ENCODE data around the gene C12orf50. TPM values are rescaled to one million over a fixed set of nuclear protein-coding genes. Genes with fewer than 3 reads are reported as not detected.

C12orf50 gene
- total and polyA plus RNA-seq, 2 of the 8 experiments (the other 6 are each of a cell fraction or from before 2014, with no cell fraction given): not detected

GRCh38 chr12:88067301-88067700, 38.1 kb upstream of the C12orf50 start:
- CTCF ChIA-PET (ENCODE audit: partially characterized antibody): interaction anchor here (0.7 to 1.4 kb wide), 2 partner anchors 15 to 257 kb away, joined by 3 read pairs; no protein-coding TSS in a partner anchor
- H3K4me2 ChIP-seq (ENCODE audit: insufficient read depth in 1 of 2, low read depth in 2 of 2, low read length in 2 of 2): no peak overlapping the region
- FAIRE-seq (no peak), DNase-seq (ENCODE audit: low read depth in 1 of 2, low spot score in 2 of 2) (no peak)
- no peak overlapping the region for H2BK15ac ChIP-seq (ENCODE audit: low read length)
- no peak overlapping the region for H2BK12ac ChIP-seq (ENCODE audit: low read depth, low read length)
- H3K9ac ChIP-seq (replicated peaks in 1 of 4; ENCODE audit: extremely low read depth in 1 of 4, low read depth in 3 of 4, low read length in 3 of 4): no peak overlapping the region
- no peaks in the 10 kb centered on the region for H3K79me2 ChIP-seq (ENCODE audit: control insufficient read depth in 1 of 2, insufficient read depth in 2 of 2, low read length in 2 of 2)
- H3K56ac ChIP-seq (replicated peaks; ENCODE audit: insufficient read length, low read depth, low read length): no peak overlapping the region
- H3K27me3 ChIP-seq (replicated peaks in 1 of 4; ENCODE audit: control insufficient read depth in 3 of 4, extremely low read depth in 1 of 4, insufficient read depth in 3 of 4, low read length in 3 of 4): no peaks in the 10 kb centered on the region
- H3K4me3 ChIP-seq (ENCODE audit: extremely low read depth in 1 of 4, insufficient read depth in 2 of 4, low read depth in 3 of 4, low read length in 4 of 4): no peak overlapping the region
- TF ChIP-seq RBBP5 (IDR thresholded peaks at IDR 0.05; ENCODE audit: borderline replicate concordance, low read depth, low read length): no peak
- H2BK120ac ChIP-seq (replicated peaks; ENCODE audit: low read depth, low read length): no peak overlapping the region
- H3K27ac ChIP-seq (ENCODE audit: low read depth, low read length): no peak overlapping the region
- no peaks in the 10 kb centered on the region for H3K79me1 ChIP-seq (ENCODE audit: low read depth, low read length)
- no peaks in the 10 kb centered on the region for H3K9me3 ChIP-seq (ENCODE audit: insufficient read depth in 2 of 2, low read depth in 1 of 2, low read length in 1 of 2)
- H2BK5ac ChIP-seq (ENCODE audit: low read depth, low read length): no peak overlapping the region
- H3K23me2 ChIP-seq (ENCODE audit: low read depth, low read length): no peaks in the 10 kb centered on the region
- no peak overlapping the region for H3K23ac ChIP-seq (ENCODE audit: insufficient read length)
- H4K8ac ChIP-seq (ENCODE audit: extremely low read depth, insufficient read depth, low read length): no peak overlapping the region
- H3K4me1 ChIP-seq (replicated peaks in 1 of 4; ENCODE audit: control insufficient read depth in 3 of 4, insufficient read depth in 4 of 4, low read length in 3 of 4): no peaks in the 10 kb centered on the region
- H3K14ac ChIP-seq (ENCODE audit: insufficient read length): no peak overlapping the region
- H4K5ac ChIP-seq (ENCODE audit: insufficient read length, low read depth, low read length): no peak overlapping the region
- H3K18ac ChIP-seq (ENCODE audit: extremely low read depth, low read length): no peak overlapping the region
- no peak overlapping the region for H4K91ac ChIP-seq (replicated peaks; ENCODE audit: insufficient read length, low read length)
- 93% methylated on average over 9 of the region's 9 CpGs; no CpG with 5 or more reads in 1 of the 2 experiments for WGBS, 2 experiments (ENCODE audit: extremely low coverage in 1 of 2, insufficient coverage in 1 of 2, insufficient read length in 1 of 2, insufficient replicate concordance in 2 of 2, low coverage in 1 of 2, low lambda C conversion rate in 2 of 2, missing lambda C conversion rate in 1 of 2)
- no peak overlapping the region for H2AK5ac ChIP-seq (ENCODE audit: low read depth, low read length)
- H2AFZ ChIP-seq (ENCODE audit: low read length): no peak overlapping the region
- H3K36me3 ChIP-seq (ENCODE audit: control insufficient read depth in 2 of 4, insufficient read depth in 4 of 4, low read length in 3 of 4): no peaks in the 10 kb centered on the region; a peak in 1 of 8 replicates
- POLR2A ChIA-PET (ENCODE audit: partially characterized antibody): no interaction called here
- H3K4ac ChIP-seq (replicated peaks; ENCODE audit: insufficient read length, low read depth, low read length): no peak overlapping the region
- H2BK20ac ChIP-seq (ENCODE audit: low read length): no peak overlapping the region
- H4K20me1 ChIP-seq (replicated peaks in 1 of 2; ENCODE audit: control insufficient read depth in 1 of 2, insufficient read depth in 2 of 2, low read length in 2 of 2): peaks cover 0 to 1% of the 10 kb centered on the region in 2 experiments

Data from H1 (cell line).